A549 (cell line): ENCODE results near the gene DACH1. TPM values are rescaled to one million over a fixed set of nuclear protein-coding genes. Genes with fewer than 3 reads are reported as not detected.

Source experiments
- ATAC-seq, 2 experiments: fragments of 200-7000 bp in 1 of 2; fragments of >200 bp in 1 of 2; cut with Nextera tagmentation in 1 of 2; cut with Tn5 transposase in 1 of 2; 3 replicates each; pipeline versions ENCODE4 v1.8.0 to v1.9.1; 2018 to 2020; ENCODE audit warnings: mild to moderate bottlenecking in 1 of 2, moderate library complexity in 1 of 2
- CTCF ChIA-PET: fragments of 300-600 bp; sonication (Branson Sonifier 250); formaldehyde crosslinking; extraction: SDS; loops from one replicate; lab custom pipeline; 2021; ENCODE audit warnings: antibody characterized with exemption, inconsistent platforms; lab: Yijun Ruan, JAX
- POLR2A ChIA-PET: fragments of 350-600 bp; formaldehyde crosslinking; extraction: SDS; loops from one replicate; lab custom pipeline; 2021; ENCODE audit warnings: antibody characterized with exemption, inconsistent platforms; lab: Yijun Ruan, JAX
- DNase-seq, 2 experiments: peaks; one replicate each; pipeline versions ENCODE4 v3.0.0 to v3.0.0-alpha.2; 2011 to 2016; ENCODE audit warnings: low read depth in 1 of 2, low spot score in 1 of 2
- FAIRE-seq: peaks from 2 replicates; lab custom pipeline; 2011; peaks lifted over from hg19 to GRCh38; lab: Jason Lieb, UNC
- H3K27ac ChIP-seq, 2 experiments: fragments of >200 bp; sonication (Bioruptor Twin); formaldehyde crosslinking; 3 replicates each; pipeline ENCODE4 v1.5.1; 2016 to 2017
- H3K4me1 ChIP-seq: fragments of >200 bp; sonication (Bioruptor Twin); formaldehyde crosslinking; 3 replicates; pipeline ENCODE4 v1.6.1; 2016
- H3K4me2 ChIP-seq: fragments of >200 bp; sonication (Bioruptor Twin); formaldehyde crosslinking; 3 replicates; pipeline ENCODE4 v1.6.1; 2016
- H3K4me3 ChIP-seq: fragments of >200 bp; sonication (Bioruptor Twin); formaldehyde crosslinking; 3 replicates; pipeline ENCODE4 v1.5.1; 2016
- H3K9me3 ChIP-seq: fragments of >200 bp; sonication (Bioruptor Twin); formaldehyde crosslinking; 3 replicates; pipeline ENCODE4 v1.6.1; 2016
- CEBPB ChIP-seq, 2 experiments: fragments of >200 bp in 1 of 2; sonication (Bioruptor Twin) in 1 of 2; formaldehyde crosslinking in 1 of 2; IDR thresholded peaks; 2 replicates each; pipeline ENCODE4 v1.6.1; 2012 to 2016
- CHD4 ChIP-seq: fragments of 200-600 bp; sonication (generic); IDR thresholded peaks from 2 replicates; pipeline ENCODE4 v1.6.1; 2016; ENCODE audit warnings: antibody characterized with exemption, mild to moderate bottlenecking, borderline replicate concordance
- EP300 ChIP-seq, 2 experiments: fragments of >200 bp; sonication (Bioruptor Twin); formaldehyde crosslinking; IDR thresholded peaks; 2 replicates in 1 of 2; 3 replicates in 1 of 2; pipeline ENCODE4 v1.6.1; 2016 to 2017
- ESRRA ChIP-seq: fragments of 150-350 bp; IDR thresholded peaks from 2 replicates; pipeline ENCODE4 v1.6.1; 2014; ENCODE audit warnings: mild to moderate bottlenecking, low read length, borderline replicate concordance
- FOXS1 ChIP-seq: fragments of 250-450 bp; sonication (Bioruptor Pico); IDR thresholded peaks from 2 replicates; pipeline ENCODE4 v1.5.0; 2020; ENCODE audit warnings: mild to moderate bottlenecking, moderate library complexity
- HDAC2 ChIP-seq: fragments of 200-600 bp; sonication (generic); IDR thresholded peaks from 2 replicates; pipeline ENCODE4 v1.6.1; 2016
- HES2 ChIP-seq: fragments of >200 bp; sonication (Bioruptor Twin); formaldehyde crosslinking; IDR thresholded peaks from 2 replicates; pipeline ENCODE4 v1.6.1; 2016
- HOXA7 ChIP-seq: fragments of 250-450 bp; sonication (Bioruptor Pico); IDR thresholded peaks from 2 replicates; pipeline ENCODE4 v1.5.0; 2020; ENCODE audit warnings: mild to moderate bottlenecking, moderate library complexity
- JUNB ChIP-seq: fragments of >200 bp; sonication (Bioruptor Twin); formaldehyde crosslinking; IDR thresholded peaks from 2 replicates; pipeline ENCODE4 v1.6.1; 2016
- KDM1A ChIP-seq: fragments of 200-600 bp; sonication (generic); IDR thresholded peaks from 2 replicates; pipeline ENCODE4 v1.6.1; 2016; ENCODE audit warnings: low read depth, mild to moderate bottlenecking
- KDM5A ChIP-seq: fragments of 200-600 bp; sonication (generic); IDR thresholded peaks from 2 replicates; pipeline ENCODE4 v1.6.1; 2016; ENCODE audit warnings: antibody characterized with exemption, mild to moderate bottlenecking
- MAFK ChIP-seq: fragments of 450-650 bp; IDR thresholded peaks from 2 replicates; pipeline ENCODE4 v1.6.1; 2014; ENCODE audit not compliant: partially characterized antibody
- MAX ChIP-seq: IDR thresholded peaks from 2 replicates; pipeline ENCODE4 v1.6.1; 2012
- MYC ChIP-seq: IDR thresholded peaks from 2 replicates; pipeline ENCODE4 v1.6.1; 2012; ENCODE audit warnings: mild to moderate bottlenecking, inconsistent platforms, low read length, improper control_type of control experiment, borderline replicate concordance
- NPAS2 ChIP-seq: fragments of 250-450 bp; sonication (Bioruptor Pico); IDR thresholded peaks from 2 replicates; pipeline ENCODE4 v1.8.0; 2022; ENCODE audit warnings: mild to moderate bottlenecking, moderate library complexity, borderline replicate concordance
- NR3C1 ChIP-seq: fragments of >200 bp; sonication (Bioruptor Twin); formaldehyde crosslinking; IDR thresholded peaks from 3 replicates; pipeline ENCODE4 v1.6.1; 2017
- PBX3 ChIP-seq: IDR thresholded peaks from 2 replicates; pipeline ENCODE4 v1.6.1; 2012
- PHF8 ChIP-seq: fragments of 200-600 bp; sonication (generic); IDR thresholded peaks from 2 replicates; pipeline ENCODE4 v1.6.1; 2016; ENCODE audit warnings: low read depth, mild to moderate bottlenecking, antibody characterized with exemption, moderate library complexity, borderline replicate concordance
- RARB ChIP-seq: fragments of 250-450 bp; sonication (Bioruptor Pico); IDR thresholded peaks from 2 replicates; pipeline ENCODE4 v1.8.0; 2021; ENCODE audit warnings: mild to moderate bottlenecking, moderate library complexity
- RNF2 ChIP-seq: fragments of 200-600 bp; sonication (generic); IDR thresholded peaks from 2 replicates; pipeline ENCODE4 v1.6.1; 2016; ENCODE audit warnings: low read depth, mild to moderate bottlenecking, antibody characterized with exemption, moderate library complexity, borderline replicate concordance
- SREBF2 ChIP-seq: fragments of 450-650 bp; IDR thresholded peaks from 2 replicates; pipeline ENCODE4 v1.6.1; 2014; ENCODE audit warnings: mild to moderate bottlenecking, moderate library complexity
- ZFP36 ChIP-seq: fragments of 450-650 bp; IDR thresholded peaks from 2 replicates; pipeline ENCODE4 v1.6.1; 2014; ENCODE audit warnings: borderline replicate concordance; ENCODE audit not compliant: partially characterized antibody
- ZNF302 ChIP-seq: fragments of 250-450 bp; sonication (Bioruptor Pico); IDR thresholded peaks from 2 replicates; pipeline ENCODE4 v1.9.0; 2021; ENCODE audit warnings: inconsistent platforms, mild to moderate bottlenecking, moderate library complexity
- ZSCAN20 ChIP-seq: fragments of 250-450 bp; sonication (Bioruptor Pico); IDR thresholded peaks from 2 replicates; pipeline ENCODE4 v1.8.0; 2022; ENCODE audit warnings: mild to moderate bottlenecking, moderate library complexity
- WGBS: methylation state at CpG from one replicate; pipeline ENCODE4 v1.1.6; 2017; ENCODE audit errors: missing lambda C conversion rate; 5-methylcytosine and 5-hydroxymethylcytosine counted together
- polyA plus RNA-seq, 4 experiments: library from polyadenylated mRNA; depleted of rRNA in 3 of 4; stranded (reverse); fragments of >200 nt; fragmentation: RNase III in 1 of 4; extraction: RNeasy Plus Mini Kit Qiagen cat#74134 plus additional on column Dnase treatment in 1 of 4; gene quantifications; 2 replicates in 3 of 4; 3 replicates in 1 of 4; pipeline ENCODE4 v1.2.3, GENCODE V29; 2011 to 2017

The DACH1 gene
- polyA plus RNA-seq, 2 of the 4 experiments (the other 2 are of a cell fraction): not detected

GRCh38 chr13:71488201-71488600, 378.8 kb downstream of the DACH1 start (continued):
- TF ChIP-seq ZNF302: no peak
- TF ChIP-seq EP300 (IDR thresholded peaks at IDR 0.05): no peak
- no peak for TF ChIP-seq CHD4
- TF ChIP-seq PBX3: no peak
- TF ChIP-seq RNF2: no peak
- no peak for TF ChIP-seq FOXS1 (CRISPR knock-in tag)
- no peak for TF ChIP-seq CEBPB (IDR thresholded peaks at IDR 0.05)

- 3% methylated on average over 1 of the region's 1 CpG for WGBS
- Histone ChIP-seq H3K4me3 (no peak overlapping the region), H3K4me2 (no peak overlapping the region), H3K4me1 (no peaks in the 10 kb centered on the region)
- TF ChIP-seq RARB (CRISPR knock-in tag): no peak
- no peak for TF ChIP-seq MAX
- TF ChIP-seq HDAC2: no peak
- no peak for TF ChIP-seq KDM1A
- no peak for TF ChIP-seq NR3C1
- TF ChIP-seq, all 56 proteins: peak for 0
- CTCF ChIA-PET: no interaction called here
- FAIRE-seq (no peak), DNase-seq (no peak), ATAC-seq (no peak)
- POLR2A ChIA-PET: no interaction called here
- Histone ChIP-seq H3K27ac (no peak overlapping the region), H3K9me3 (no peaks in the 10 kb centered on the region)
These were observed 381.1 kb downstream of the DACH1 start for GRCh38 chr13:71485913-71486312.

- FAIRE-seq: no peak
These were observed 383.3 kb downstream of the DACH1 start for GRCh38 chr13:71483733-71484132.

GRCh38 chr13:71481501-71481900, 385.5 kb downstream of the DACH1 start:
- no peaks in the 10 kb centered on the region for H3K4me1 ChIP-seq
- ATAC-seq: no peak
- DNase-seq: no peak
- WGBS: 52% methylated on average over 3 of the region's 3 CpGs
- ChIA-PET CTCF (no interaction called here), POLR2A (no interaction called here)
- H3K27ac ChIP-seq: no peak overlapping the region
- no peak overlapping the region for H3K4me2 ChIP-seq
- H3K4me3 ChIP-seq: no peak overlapping the region
- TF ChIP-seq HOXA7: no peak
- TF ChIP-seq RNF2: no peak
- no peak for TF ChIP-seq JUNB
- no peak for TF ChIP-seq MYC
- no peak for TF ChIP-seq PHF8
- no peak for TF ChIP-seq FOXS1 (CRISPR knock-in tag)
- no peak for TF ChIP-seq ZSCAN20 (CRISPR knock-in tag)
- no peak for FAIRE-seq
- no peaks in the 10 kb centered on the region for H3K9me3 ChIP-seq

More at GRCh38 chr13:71483733-71484132, 383.3 kb downstream of the DACH1 start:
- DNase-seq (no peak), ATAC-seq (no peak)
- CTCF ChIA-PET: no interaction called here
- H3K4me2 ChIP-seq: no peak overlapping the region
- TF ChIP-seq NPAS2 (no peak), MAFK (no peak), KDM5A (no peak), ESRRA (no peak), ZFP36 (no peak), SREBF2 (no peak), KDM1A (no peak), ZNF302 (no peak), HES2 (no peak)
- TF ChIP-seq, all 56 proteins: peak for 0
- Histone ChIP-seq H3K9me3 (no peaks in the 10 kb centered on the region), H3K4me3 (no peak overlapping the region), H3K27ac (no peak overlapping the region), H3K4me1 (no peaks in the 10 kb centered on the region)
- POLR2A ChIA-PET: no interaction called here
